BLaER1 (cell line): Measurements from ENCODE around the gene LIMS2.

ENCODE experiments used
- H3K27ac ChIP-seq: shearing (Covaris generic); formaldehyde crosslinking; 2 replicates; pipeline ENCODE4 v1.8.1; 2022
- H3K27me3 ChIP-seq: shearing (Covaris generic); formaldehyde crosslinking; 2 replicates; pipeline ENCODE4 v1.8.1; 2022
- H3K36me3 ChIP-seq: shearing (Covaris generic); formaldehyde crosslinking; 2 replicates; pipeline ENCODE4 v1.8.1; 2022
- H3K4me1 ChIP-seq: shearing (Covaris generic); formaldehyde crosslinking; 2 replicates; pipeline ENCODE4 v1.8.1; 2022
- H3K4me2 ChIP-seq: shearing (Covaris generic); formaldehyde crosslinking; 2 replicates; pipeline ENCODE4 v1.8.1; 2022
- H3K4me3 ChIP-seq: shearing (Covaris generic); formaldehyde crosslinking; 2 replicates; pipeline ENCODE4 v1.8.1; 2022
- H3K9ac ChIP-seq: shearing (Covaris generic); formaldehyde crosslinking; 2 replicates; pipeline ENCODE4 v1.8.1; 2022
- H3K9me3 ChIP-seq: shearing (Covaris generic); formaldehyde crosslinking; 2 replicates; pipeline ENCODE4 v1.8.1; 2022
- H4K20me1 ChIP-seq: shearing (Covaris generic); formaldehyde crosslinking; 2 replicates; pipeline ENCODE4 v1.8.1; 2022
- Cebpa-rat ChIP-seq: shearing (Covaris generic); IDR thresholded peaks from 2 replicates; pipeline ENCODE4 v1.8.1; 2022

The LIMS2 gene

DNA sequence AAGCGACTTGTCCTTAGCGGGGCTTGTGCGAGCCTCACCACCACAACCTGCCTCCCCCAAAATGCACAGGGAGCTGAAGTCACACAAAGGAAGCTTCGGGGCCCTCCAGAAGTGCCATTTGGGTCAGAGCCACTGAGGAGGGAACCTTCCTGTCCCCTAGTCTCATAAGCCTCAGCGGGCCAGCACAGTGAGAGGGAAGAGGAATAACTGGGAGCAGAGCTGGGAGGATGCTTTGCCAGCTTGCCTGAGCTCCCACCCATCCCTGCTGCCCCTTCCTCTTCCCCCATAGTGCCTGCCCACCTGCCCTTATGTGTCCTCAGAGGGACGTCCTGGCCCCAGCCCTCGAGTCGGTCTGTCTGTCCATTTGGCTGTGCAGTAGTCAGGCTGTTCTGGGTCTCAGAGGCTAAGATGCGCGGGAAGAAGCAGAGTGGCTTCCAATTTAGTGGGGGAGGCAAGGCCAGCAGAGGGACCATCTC is 81.2 kb downstream of the LIMS2 start:
- Histone ChIP-seq H3K4me1 (peaks cover 13% of the 10 kb centered on the region), H3K36me3 (no peaks in the 10 kb centered on the region), H4K20me1 (no peaks in the 10 kb centered on the region), H3K9me3 (no peaks in the 10 kb centered on the region), H3K27ac (no peak overlapping the region), H3K27me3 (no peaks in the 10 kb centered on the region), H3K4me2 (no peak overlapping the region), H3K9ac (no peak overlapping the region), H3K4me3 (no peak overlapping the region)
- TF ChIP-seq Cebpa-rat: no peak

DNA sequence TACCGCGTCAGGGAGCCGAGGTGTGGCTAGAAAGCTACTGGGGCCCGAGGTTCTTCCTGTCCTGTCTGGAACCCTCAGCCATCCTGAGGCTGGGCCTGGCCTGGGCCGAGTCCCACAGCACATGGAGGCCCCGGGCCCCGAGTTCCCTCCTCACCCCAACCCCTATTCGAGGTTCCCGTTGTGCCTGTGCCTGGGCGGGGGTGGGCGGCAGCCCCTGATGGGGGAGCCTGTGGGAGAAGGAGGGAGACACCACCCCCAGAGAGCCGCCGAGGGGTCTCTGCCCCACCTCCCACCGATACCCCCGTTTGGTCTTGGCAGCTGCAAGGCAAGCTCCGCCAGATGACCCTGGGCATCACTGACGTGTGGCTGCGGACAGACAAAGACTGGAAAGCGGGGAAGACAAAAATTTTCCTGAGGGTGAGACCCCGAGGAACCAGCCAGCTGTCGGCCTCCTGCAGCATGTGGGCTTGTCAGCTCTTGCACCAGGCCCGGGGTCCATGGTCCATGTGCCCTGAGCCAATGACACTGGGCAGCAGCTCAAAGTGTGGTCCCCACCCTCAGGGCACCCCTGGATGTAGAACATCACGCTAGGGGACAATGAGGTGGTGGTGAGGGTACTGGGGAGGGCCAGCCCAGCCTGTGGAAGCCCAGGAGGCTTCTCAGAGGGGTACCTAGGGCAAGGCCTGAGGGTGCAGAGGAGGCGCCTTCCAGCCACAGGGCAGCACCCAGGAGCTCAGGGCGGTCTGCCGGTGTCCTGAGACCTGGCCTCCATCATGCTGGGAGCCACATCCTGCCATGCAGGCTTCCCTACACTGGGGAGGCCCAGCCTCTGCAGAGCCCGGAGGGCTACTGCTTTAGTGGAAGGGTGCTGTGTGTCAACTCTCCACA is 81.9 kb downstream of the LIMS2 start:
- TF ChIP-seq Cebpa-rat: no peak
- H3K9me3 ChIP-seq: no peaks in the 10 kb centered on the region
- no peak overlapping the region for H3K4me3 ChIP-seq
- H3K4me1 ChIP-seq: peaks cover 13% of the 10 kb centered on the region
- H4K20me1 ChIP-seq: no peaks in the 10 kb centered on the region
- H3K4me2 ChIP-seq: no peak overlapping the region
- H3K27me3 ChIP-seq: no peaks in the 10 kb centered on the region
- no peak overlapping the region for H3K9ac ChIP-seq
- peak overlapping the region; percentile 3; the same call in 1 of the 2 replicates for H3K27ac ChIP-seq
- H3K36me3 ChIP-seq: no peaks in the 10 kb centered on the region

DNA sequence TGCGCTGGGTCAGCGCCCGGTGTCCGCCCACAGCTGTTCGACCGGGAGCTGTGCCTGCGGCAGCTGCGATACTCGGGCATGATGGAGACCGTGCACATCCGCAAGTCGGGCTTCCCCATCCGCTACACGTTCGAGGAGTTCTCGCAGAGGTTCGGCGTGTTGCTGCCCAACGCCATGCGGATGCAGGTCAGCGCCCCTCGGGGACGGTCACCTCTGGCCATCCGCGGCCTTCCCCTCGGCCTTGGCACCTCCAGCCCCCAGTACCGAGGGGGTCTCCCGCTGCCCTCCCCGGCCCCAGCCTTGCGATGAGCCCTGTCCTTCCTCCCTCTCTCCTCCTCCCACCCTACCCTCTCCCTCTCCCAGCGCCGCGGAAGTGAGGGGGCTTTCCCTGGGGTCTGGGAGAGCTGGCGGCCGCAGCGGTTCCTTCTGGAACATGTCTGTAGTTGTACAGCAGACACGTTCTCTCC is 82.5 kb downstream of the LIMS2 start:
- Histone ChIP-seq H3K27me3 (no peaks in the 10 kb centered on the region), H4K20me1 (no peaks in the 10 kb centered on the region), H3K27ac (no peak overlapping the region), H3K4me2 (no peak overlapping the region), H3K9ac (no peak overlapping the region), H3K4me3 (no peak overlapping the region), H3K9me3 (no peaks in the 10 kb centered on the region), H3K4me1 (peaks cover 13% of the 10 kb centered on the region), H3K36me3 (no peaks in the 10 kb centered on the region)
- no peak for TF ChIP-seq Cebpa-rat

DNA sequence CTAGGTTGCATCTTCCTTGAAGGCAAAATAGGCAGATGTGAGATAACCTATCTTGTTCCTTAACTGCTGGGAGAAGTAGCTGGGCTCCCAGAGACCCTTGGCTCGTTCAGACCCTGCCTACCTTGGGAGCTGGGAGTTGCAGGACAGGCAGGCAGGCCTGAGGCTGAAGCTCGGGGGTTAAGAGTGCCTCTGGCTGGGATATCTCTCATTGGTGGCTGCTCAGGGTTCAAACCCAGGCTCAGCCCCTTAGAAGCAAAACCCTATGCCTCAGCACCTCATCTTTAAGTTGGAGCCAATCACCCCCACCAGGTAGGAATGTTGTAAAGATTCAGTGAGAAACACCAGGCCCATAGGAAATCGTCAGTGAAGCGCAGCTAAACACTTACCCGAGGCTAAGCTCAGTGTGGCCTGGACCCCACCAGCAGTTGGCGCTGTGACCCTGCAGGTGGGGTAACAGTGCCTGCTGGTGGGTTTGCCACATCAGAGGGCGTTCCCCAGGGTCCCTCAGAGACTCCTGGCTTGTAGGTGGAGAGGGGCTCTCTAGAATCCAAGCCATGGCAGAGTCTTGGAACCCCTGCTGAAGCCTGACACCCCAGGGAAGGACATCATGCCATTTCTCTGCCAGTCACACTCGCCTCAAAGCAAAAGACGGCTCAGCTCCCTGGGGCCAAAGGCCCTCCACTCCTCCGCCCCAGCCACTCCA is 84.0 kb downstream of the LIMS2 start:
- H3K9me3 ChIP-seq: no peaks in the 10 kb centered on the region
- no peak for TF ChIP-seq Cebpa-rat
- peak overlapping the region; percentile 39 for H3K4me2 ChIP-seq
- no peaks in the 10 kb centered on the region for H4K20me1 ChIP-seq
- H3K27me3 ChIP-seq: no peaks in the 10 kb centered on the region
- no peak overlapping the region for H3K4me3 ChIP-seq
- H3K9ac ChIP-seq: no peak overlapping the region
- H3K4me1 ChIP-seq: peaks cover 26% of the 10 kb centered on the region
- H3K36me3 ChIP-seq: no peaks in the 10 kb centered on the region
- peak overlapping the region; percentile 47; the same call in 1 of the 2 replicates for H3K27ac ChIP-seq

DNA sequence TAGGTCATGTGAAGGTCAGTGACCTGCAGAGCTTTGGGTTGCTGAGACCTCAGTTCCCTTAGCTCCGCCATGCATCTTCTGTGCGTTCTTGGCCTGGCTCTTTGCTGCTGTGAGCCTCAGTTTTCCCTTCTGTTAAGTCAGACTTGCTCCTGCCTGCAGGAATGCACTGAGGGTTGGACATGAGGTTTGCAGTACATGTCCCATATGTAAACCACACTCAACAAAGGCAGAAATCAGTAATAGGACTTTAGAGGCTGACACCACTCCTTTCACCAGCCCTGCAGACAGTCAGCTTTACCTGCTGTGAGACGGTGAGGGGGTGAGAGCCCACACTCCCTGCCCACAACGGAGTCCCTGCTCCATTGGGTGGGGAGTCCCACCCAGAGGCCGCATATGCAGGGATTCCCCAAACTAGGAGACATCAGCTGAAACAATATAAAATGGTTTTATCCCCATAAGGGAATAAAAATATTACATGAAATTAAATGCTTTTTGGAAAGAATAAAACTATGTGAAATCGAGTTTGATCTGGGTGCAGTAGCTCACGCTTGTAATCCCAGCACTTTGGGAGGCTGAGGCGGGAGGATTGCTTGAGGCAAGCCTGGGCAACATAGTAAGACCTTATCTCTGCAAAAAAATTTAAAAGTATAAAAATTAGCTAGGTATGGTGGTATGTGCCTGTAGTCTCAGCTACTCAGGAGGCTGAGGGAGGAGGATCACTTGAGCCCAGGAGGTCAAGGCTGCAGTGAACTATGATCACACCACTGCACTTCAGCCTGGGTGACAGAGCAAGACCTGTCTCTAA is 84.7 kb downstream of the LIMS2 start:
- H3K27ac ChIP-seq: 0 out of 2 replicates have a peak overlapping the region, but pooled peaks have one; percentile 47
- H3K4me3 ChIP-seq: no peak overlapping the region
- no peaks in the 10 kb centered on the region for H3K9me3 ChIP-seq
- H3K4me1 ChIP-seq: peaks cover 26% of the 10 kb centered on the region
- no peaks in the 10 kb centered on the region for H3K36me3 ChIP-seq
- H3K27me3 ChIP-seq: no peaks in the 10 kb centered on the region
- H3K9ac ChIP-seq: no peak overlapping the region
- no peak overlapping the region for H3K4me2 ChIP-seq
- no peaks in the 10 kb centered on the region for H4K20me1 ChIP-seq
- no peak for TF ChIP-seq Cebpa-rat

DNA sequence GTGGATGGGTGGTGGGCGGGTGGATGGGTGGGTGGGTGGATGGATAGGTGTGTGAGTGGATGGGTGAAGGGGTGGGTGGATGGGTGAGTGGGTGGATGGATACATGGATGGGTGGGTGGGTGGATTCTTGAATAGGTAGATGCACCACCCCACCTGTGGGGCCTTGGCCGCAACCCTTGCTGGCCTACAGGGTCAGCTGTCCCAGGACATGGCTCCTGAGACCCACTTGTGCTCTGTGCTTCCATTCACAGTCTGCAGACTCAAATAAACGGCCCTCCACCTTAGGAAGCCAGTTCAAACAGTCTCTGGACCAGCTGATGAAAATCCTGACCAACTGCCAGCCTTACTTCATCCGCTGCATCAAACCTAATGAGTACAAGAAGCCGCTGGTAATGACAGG is 85.5 kb downstream of the LIMS2 start:
- Histone ChIP-seq H3K27ac (no peak overlapping the region), H3K36me3 (no peaks in the 10 kb centered on the region), H3K9ac (no peak overlapping the region), H3K27me3 (no peaks in the 10 kb centered on the region), H3K4me1 (peaks cover 26% of the 10 kb centered on the region), H3K4me2 (no peak overlapping the region), H3K4me3 (no peak overlapping the region), H3K9me3 (no peaks in the 10 kb centered on the region), H4K20me1 (no peaks in the 10 kb centered on the region)
- TF ChIP-seq Cebpa-rat: no peak

DNA sequence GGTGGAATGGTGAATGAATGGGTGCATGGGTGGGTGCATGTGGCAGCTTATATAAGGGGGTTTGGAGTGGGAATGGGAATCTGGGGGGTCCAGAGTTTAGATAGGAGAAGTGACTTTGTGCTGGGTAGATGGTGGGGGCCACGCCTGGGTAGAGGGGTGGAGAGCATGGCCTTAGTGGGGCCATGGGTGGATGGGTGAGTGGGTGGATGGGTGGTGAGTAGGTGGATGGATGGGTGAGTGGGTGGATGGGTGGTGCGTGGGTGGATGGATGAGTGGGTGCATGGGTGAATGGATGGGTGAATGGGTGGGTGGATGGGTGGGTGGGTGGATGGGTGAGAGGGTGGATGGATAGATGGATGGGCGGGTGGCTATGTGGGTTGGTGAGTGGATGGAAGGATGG is 86.0 kb downstream of the LIMS2 start:
- H3K9me3 ChIP-seq: no peaks in the 10 kb centered on the region
- TF ChIP-seq Cebpa-rat: no peak
- H3K4me1 ChIP-seq: peaks cover 26% of the 10 kb centered on the region
- H3K4me2 ChIP-seq: no peak overlapping the region
- H3K4me3 ChIP-seq: no peak overlapping the region
- H4K20me1 ChIP-seq: no peaks in the 10 kb centered on the region
- H3K27ac ChIP-seq: no peak overlapping the region
- H3K9ac ChIP-seq: no peak overlapping the region
- H3K36me3 ChIP-seq: no peaks in the 10 kb centered on the region
- no peaks in the 10 kb centered on the region for H3K27me3 ChIP-seq
